HG02759 (cell line): Measurements from ENCODE around the gene NDOR1.

ENCODE experiments used
- ATAC-seq: cut with Tn5 transposase; IDR thresholded peaks from one replicate; pipeline ENCODE4 v1.9.1; 2021; ENCODE audit warnings: mild to moderate bottlenecking, moderate library complexity; ENCODE audit not compliant: unreplicated experiment

NDOR1 gene

GRCh38 chr9:137167747-137168572 lies 37.5 kb upstream of the NDOR1 start:
- no peak for ATAC-seq

DNA sequence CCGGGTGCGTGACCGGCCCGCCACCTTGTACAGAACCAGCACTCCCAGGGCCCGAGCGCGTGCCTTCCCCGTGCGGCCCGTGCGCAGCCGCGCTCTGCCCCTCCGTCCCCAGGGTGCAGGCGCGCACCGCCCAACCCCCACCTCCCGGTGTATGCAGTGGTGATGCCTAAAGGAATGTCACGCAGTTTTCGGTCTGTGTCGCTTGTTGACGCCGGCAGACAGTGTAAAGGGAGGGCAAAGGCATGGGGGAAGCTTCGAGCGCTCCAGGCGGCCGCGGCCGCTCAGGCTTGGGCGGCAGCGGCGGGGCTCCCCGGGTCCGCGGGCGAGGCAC lies 37.0 kb upstream of the NDOR1 start:
- no peak for ATAC-seq

GRCh38 chr9:137168904-137169856 lies 36.3 kb upstream of the NDOR1 start:
- ATAC-seq = peak; percentile 47

DNA sequence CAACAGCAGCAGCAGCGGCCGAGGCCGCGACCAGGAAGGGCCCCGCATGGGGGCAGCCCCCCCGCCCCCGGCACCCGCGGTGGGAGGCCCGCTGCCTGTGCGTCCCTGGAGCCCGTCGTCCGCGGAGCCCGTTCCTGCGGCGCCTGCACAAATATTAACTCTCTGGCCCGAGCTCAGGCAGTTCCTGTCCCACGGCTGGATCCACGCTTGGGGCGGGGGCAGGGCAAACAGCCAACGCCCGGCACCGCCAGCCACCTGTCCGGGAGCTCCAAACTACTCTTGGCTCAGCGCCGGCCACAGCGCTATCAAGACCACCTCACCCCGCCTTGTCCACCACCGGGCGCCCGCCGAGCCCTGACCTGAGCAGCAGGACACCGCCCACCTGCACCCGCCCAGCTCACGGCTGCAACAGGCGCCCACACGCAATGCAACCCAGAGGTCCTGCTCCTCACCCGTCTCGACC lies 35.6 kb upstream of the NDOR1 start, which contains the start of gene LRRC26:
TSS of gene LRRC26 (minus strand) at position 156 of the 463 bp plus-strand sequence. CDS start at position 48, 108 bp downstream.
- ATAC-seq = no peak

GRCh38 chr9:137170486-137171148 lies 34.9 kb upstream of the NDOR1 start:
- ATAC-seq = no peak

DNA sequence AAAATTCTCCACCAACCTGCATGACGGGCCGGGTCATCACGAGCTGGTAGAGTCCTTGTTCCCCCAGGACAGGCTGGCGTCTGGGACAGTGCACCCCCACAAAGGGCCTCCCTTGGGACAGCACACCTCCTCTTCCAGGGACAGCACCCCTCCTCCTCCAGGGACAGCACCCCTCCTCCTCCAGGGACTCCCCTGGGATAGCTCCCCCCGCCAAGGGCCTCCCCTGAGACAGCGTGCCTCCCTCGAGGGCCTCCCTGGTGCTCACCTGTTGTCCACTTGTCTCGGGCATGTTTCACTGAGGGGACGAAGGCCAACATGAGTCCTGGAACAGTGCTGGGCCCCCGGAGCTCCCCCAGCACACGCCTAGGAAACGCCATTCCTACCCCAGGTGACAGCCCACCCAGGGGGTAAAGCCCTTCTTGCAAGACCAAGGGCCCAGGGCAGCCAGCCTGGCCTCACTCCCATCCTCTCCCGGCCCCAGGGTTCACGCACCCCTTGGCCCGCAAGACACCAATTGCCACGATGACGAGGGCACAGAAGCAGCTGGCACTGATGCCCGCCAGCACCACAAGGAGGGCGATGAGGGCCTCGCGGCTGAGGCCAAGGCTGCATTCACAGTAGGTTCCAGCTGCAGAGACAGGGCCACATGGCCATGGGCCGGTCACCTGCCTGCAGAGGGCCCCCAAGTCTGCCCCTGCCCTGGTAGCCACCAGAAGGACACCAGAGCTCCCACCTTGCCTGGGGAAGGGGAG lies 34.2 kb upstream of the NDOR1 start:
- ATAC-seq = no peak

GRCh38 chr9:137172901-137173795 lies 32.4 kb upstream of the NDOR1 start:
- no peak for ATAC-seq

GRCh38 chr9:137173796-137174664 lies 31.5 kb upstream of the NDOR1 start:
- no peak for ATAC-seq

- ATAC-seq = no peak
Observed at GRCh38 chr9:137174722-137175293, 30.7 kb upstream of the NDOR1 start.

- ATAC-seq = no peak
Observed at GRCh38 chr9:137175345-137175961, 30.0 kb upstream of the NDOR1 start.

DNA sequence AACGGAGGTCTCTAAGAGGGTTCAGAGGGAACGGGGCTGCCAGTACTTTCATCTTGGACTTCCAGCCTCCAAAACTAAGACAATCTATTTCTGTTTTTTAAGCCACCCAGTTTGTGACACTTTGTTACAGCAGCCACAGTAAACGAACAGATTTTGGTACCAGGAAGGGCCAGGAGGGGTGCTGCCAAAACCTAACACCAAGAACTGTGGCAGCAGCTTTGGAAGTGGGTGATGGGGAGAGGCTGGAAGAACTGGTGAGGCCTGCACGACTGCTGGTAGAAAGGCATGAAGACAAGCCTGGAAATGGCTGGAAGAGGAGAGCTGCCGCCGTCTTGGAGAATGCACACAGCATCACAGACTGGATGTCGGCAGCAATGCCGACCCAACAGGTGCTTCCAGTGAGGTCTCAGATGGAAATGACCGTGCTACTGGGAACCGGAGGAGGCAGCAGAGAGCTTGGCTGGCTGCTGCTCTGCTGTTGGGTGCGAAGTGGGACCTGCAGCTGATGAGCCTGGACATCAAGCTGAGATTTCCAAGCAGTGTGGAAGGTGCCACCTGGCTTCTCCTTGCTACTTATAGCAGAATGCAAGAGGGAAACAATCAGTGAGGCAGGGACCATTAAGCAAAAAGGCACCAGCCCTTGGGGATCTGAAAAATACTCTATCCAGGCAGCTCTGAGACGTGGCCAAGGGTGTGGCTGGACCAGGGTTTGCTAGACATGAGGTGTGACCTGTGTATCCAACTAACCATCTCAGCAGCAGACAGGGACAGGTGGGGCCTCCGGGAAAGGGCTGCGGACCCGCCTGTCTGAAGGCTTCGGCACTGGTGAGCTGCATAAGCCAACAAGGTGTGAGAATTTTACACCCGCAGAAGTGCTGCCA lies 29.0 kb upstream of the NDOR1 start:
- ATAC-seq = no peak

DNA sequence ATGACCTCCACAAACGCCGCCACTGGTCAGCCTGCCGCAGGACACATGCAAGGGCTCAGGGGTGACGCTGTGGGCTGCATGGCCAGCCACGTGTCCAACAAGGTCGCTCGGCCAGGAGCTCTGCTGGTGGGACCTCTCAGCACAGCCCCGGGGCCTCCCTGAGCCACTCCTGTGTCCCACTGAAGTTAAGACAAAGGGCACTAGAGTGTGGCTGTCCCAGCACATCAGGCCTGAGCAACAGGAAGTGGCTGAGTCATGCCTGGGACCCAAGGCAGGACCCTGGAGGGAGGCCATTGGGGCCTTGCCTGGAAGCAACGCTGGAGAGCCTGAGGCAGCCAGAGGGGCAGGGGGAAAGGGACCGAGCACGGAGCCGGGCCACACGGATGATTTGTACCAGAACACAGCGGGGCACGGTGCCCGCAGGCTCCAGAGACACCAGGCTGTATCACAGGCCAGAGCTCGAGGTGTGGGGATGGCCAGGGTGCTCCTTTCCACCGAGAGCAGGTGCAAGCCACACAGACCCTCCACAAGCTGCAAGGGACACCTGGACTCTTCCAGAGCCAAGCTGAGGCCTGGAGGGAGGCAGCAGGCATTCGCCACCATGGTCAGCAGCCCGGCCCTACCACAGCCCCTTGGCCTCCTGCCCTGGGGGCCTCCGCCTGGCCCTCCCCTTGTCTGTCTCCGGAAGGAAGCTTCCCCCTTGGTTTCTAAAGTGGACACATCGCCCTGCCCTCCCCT lies 27.1 kb upstream of the NDOR1 start:
- ATAC-seq = no peak

GRCh38 chr9:137178939-137179630 lies 26.4 kb upstream of the NDOR1 start:
- ATAC-seq = no peak

- ATAC-seq = no peak
Observed at GRCh38 chr9:137179761-137180160, 25.7 kb upstream of the NDOR1 start.

GRCh38 chr9:137180491-137180890 lies 25.0 kb upstream of the NDOR1 start:
- no peak for ATAC-seq
